GM12878 (cell line): Measurements from ENCODE around the gene TRIM62. TPM values are rescaled to one million over a fixed set of nuclear protein-coding genes. Genes with fewer than 3 reads are reported as not detected.

Source experiments
- ATAC-seq: fragments of 200-7000 bp; cut with Tn5 transposase; 3 replicates; pipeline ENCODE4 v1.9.1; 2020; ENCODE audit warnings: mild to moderate bottlenecking, moderate library complexity
- BruUV-seq: library from RNA; stranded (reverse); fragments of 400-500 nt; replicated peaks from 2 replicates; lab custom pipeline; 2021; lab: Mats Ljungman, UMichigan
- CTCF ChIA-PET: fragments of 300-600 bp; sonication (Branson Sonifier 250); formaldehyde crosslinking; extraction: SDS; loops from one replicate; lab custom pipeline; 2021; ENCODE audit warnings: inconsistent platforms; lab: Yijun Ruan, JAX
- POLR2A ChIA-PET: fragments of 350-600 bp; formaldehyde crosslinking; extraction: SDS; loops from one replicate; lab custom pipeline; 2021; ENCODE audit warnings: inconsistent platforms; lab: Charles Lee
- RAD21 ChIA-PET: fragments of 300-600 bp; sonication (Branson Sonifier 250); formaldehyde crosslinking; loops from one replicate; lab custom pipeline; 2023; ENCODE audit warnings: antibody characterized with exemption; ENCODE audit not compliant: unreplicated experiment; lab: Charles Lee
- SMC1A ChIA-PET: fragments of 300-600 bp; sonication (Branson Sonifier 250); formaldehyde crosslinking; loops from one replicate; lab custom pipeline; 2023; ENCODE audit not compliant: unreplicated experiment, uncharacterized antibody; lab: Charles Lee
- DNase-seq: peaks from one replicate; pipeline ENCODE4 v3.0.0-alpha.2; 2011; ENCODE audit warnings: low read depth, low spot score
- FAIRE-seq: peaks from 3 replicates; lab custom pipeline; 2011; peaks lifted over from hg19 to GRCh38; lab: Jason Lieb, UNC
- H2AFZ ChIP-seq: 2 replicates; pipeline ENCODE4 v1.6.0; 2011; ENCODE audit warnings: low read depth, low read length, control low read depth; ENCODE audit not compliant: control insufficient read depth
- H3K27ac ChIP-seq: 2 replicates; pipeline ENCODE4 v1.5.1; 2011; ENCODE audit warnings: control low read depth; ENCODE audit not compliant: control insufficient read depth, insufficient read depth
- H3K27me3 ChIP-seq, 2 experiments: replicated peaks in 1 of 2; 2 replicates each; pipeline versions ENCODE4 v1.6.0 to v1.6.1; 2011; ENCODE audit warnings: low read length in 1 of 2; ENCODE audit not compliant: control insufficient read depth in 2 of 2, insufficient read depth in 2 of 2
- H3K36me3 ChIP-seq, 2 experiments: 2 replicates each; pipeline ENCODE4 v1.5.1; 2011; ENCODE audit warnings: low read length in 1 of 2; ENCODE audit not compliant: control insufficient read depth in 2 of 2, insufficient read depth in 2 of 2
- H3K4me1 ChIP-seq: 2 replicates; pipeline ENCODE4 v1.6.1; 2011; ENCODE audit warnings: mild to moderate bottlenecking, low read length, moderate library complexity, mixed read lengths; ENCODE audit not compliant: control insufficient read depth, insufficient read depth
- H3K4me2 ChIP-seq: 2 replicates; pipeline ENCODE4 v1.6.0; 2011; ENCODE audit warnings: control low read depth; ENCODE audit not compliant: control insufficient read depth, insufficient read depth
- H3K4me3 ChIP-seq: fragments of 200-600 bp; sonication (generic); 2 replicates; pipeline ENCODE4 v1.5.1; 2016
- H3K79me2 ChIP-seq: 2 replicates; pipeline ENCODE4 v1.6.0; 2011; ENCODE audit warnings: low read length; ENCODE audit not compliant: control insufficient read depth, insufficient read depth
- H3K9ac ChIP-seq: 2 replicates; pipeline ENCODE4 v1.8.0; 2011; ENCODE audit warnings: low read length, control low read depth, mixed read lengths; ENCODE audit not compliant: control insufficient read depth, insufficient read depth
- H3K9me3 ChIP-seq: replicated peaks from 3 replicates; pipeline ENCODE4 v1.5.1; 2011; ENCODE audit warnings: mild to moderate bottlenecking, low read length; ENCODE audit not compliant: control insufficient read depth, insufficient read depth
- H4K20me1 ChIP-seq: 2 replicates; pipeline ENCODE4 v1.6.0; 2011; ENCODE audit not compliant: control insufficient read depth, insufficient read depth
- CREB1 ChIP-seq: IDR thresholded peaks from 2 replicates; pipeline ENCODE4 v1.6.1; 2012; ENCODE audit warnings: low read depth, mild to moderate bottlenecking, inconsistent platforms
- ESRRA ChIP-seq: IDR thresholded peaks from 2 replicates; pipeline ENCODE4 v1.6.1; 2012; ENCODE audit warnings: mild to moderate bottlenecking, low read length, improper control_type of control experiment
- SIX5 ChIP-seq: IDR thresholded peaks from 2 replicates; pipeline ENCODE4 v1.6.1; 2011; ENCODE audit warnings: mild to moderate bottlenecking, low read depth, low read length, moderate library complexity; ENCODE audit not compliant: severe bottlenecking
- STAT3 ChIP-seq: IDR thresholded peaks from 2 replicates; pipeline ENCODE4 v1.6.1; 2011; ENCODE audit warnings: low read depth, low read length, improper control_type of control experiment
- ZBED1 ChIP-seq: IDR thresholded peaks from 2 replicates; pipeline ENCODE4 v1.6.1; 2016; ENCODE audit warnings: borderline replicate concordance
- WGBS: methylation state at CpG from one replicate; pipeline ENCODE4 v1.1.6; 2016; ENCODE audit warnings: low lambda C conversion rate; ENCODE audit not compliant: insufficient replicate concordance, insufficient coverage; ENCODE audit errors: missing lambda C conversion rate; 5-methylcytosine and 5-hydroxymethylcytosine counted together
- in situ Hi-C: fragments of 300-500 bp; cut with MboI; formaldehyde crosslinking; loops from 9 replicates; pipeline ENCODE4 v1.14.3; 2018; ENCODE audit warnings: mixed read lengths
- intact Hi-C: fragments of 100-400 bp; cut with micrococcal nuclease; formaldehyde crosslinking; loops from one replicate; pipeline ENCODE4 v1.14.2; 2022; ENCODE audit not compliant: unreplicated experiment
- polyA plus RNA-seq, 11 experiments: library from polyadenylated mRNA; depleted of rRNA in 4 of 11; unstranded in 6 of 11; stranded (reverse) in 5 of 11; fragments of >200 nt; fragmentation: Nextera tagmentation in 4 of 11; fragmentation: Illumina TruSeq in 1 of 11; extraction: Ambion mirVana in 4 of 11; extraction: Trizol in 1 of 11; gene quantifications; 1 replicate in 1 of 11; 2 replicates in 10 of 11; pipeline versions ENCODE4 v1.2.1 to v1.2.3, GENCODE V29; 2011 to 2016; ENCODE audit warnings: inconsistent platforms in 2 of 11, missing spikeins in 2 of 11, low read depth in 1 of 11
- total RNA-seq, 4 experiments: library from RNA; depleted of rRNA in 3 of 4; stranded (reverse); fragments of >200 nt in 3 of 4; fragmentation: Illumina TruSeq in 1 of 4; extraction: Trizol in 1 of 4; gene quantifications; 2 replicates each; pipeline versions ENCODE4 v1.2.1 to v1.2.3, GENCODE V29; 2013 to 2021
- TF ChIP-seq, protein P1 (sequence below): IDR thresholded peaks from 2 replicates; pipeline ENCODE4 v1.6.1; 2011; ENCODE audit warnings: low read depth, mild to moderate bottlenecking, low read length, moderate library complexity, borderline replicate concordance; ENCODE audit errors: extremely low read depth
- TF ChIP-seq, protein P2 (sequence below): fragments of 450-650 bp; IDR thresholded peaks from 2 replicates; pipeline ENCODE4 v1.6.1; 2018; ENCODE audit warnings: borderline replicate concordance, mild to moderate bottlenecking; ENCODE audit not compliant: partially characterized antibody
- TF ChIP-seq, protein P3 (sequence below): fragments of 450-650 bp; formaldehyde crosslinking; IDR thresholded peaks from 2 replicates; pipeline ENCODE4 v1.5.0; 2022; ENCODE audit warnings: mild to moderate bottlenecking, missing genetic modification characterization
- TF ChIP-seq, protein P4 (sequence below): IDR thresholded peaks from 2 replicates; pipeline ENCODE4 v1.6.1; 2012; ENCODE audit warnings: mild to moderate bottlenecking, low read depth, low read length
- TF ChIP-seq, protein P5 (sequence below): fragments of 450-650 bp; formaldehyde crosslinking; IDR thresholded peaks from 2 replicates; pipeline ENCODE4 v1.4.0; 2022; ENCODE audit warnings: mild to moderate bottlenecking, moderate library complexity

TRIM62 gene
- total and polyA plus RNA-seq, 10 of the 15 experiments (the other 5 are each of a cell fraction or from before 2014, with no cell fraction given): 0.52 to 4.2 (median 1.9) TPM

DNA sequence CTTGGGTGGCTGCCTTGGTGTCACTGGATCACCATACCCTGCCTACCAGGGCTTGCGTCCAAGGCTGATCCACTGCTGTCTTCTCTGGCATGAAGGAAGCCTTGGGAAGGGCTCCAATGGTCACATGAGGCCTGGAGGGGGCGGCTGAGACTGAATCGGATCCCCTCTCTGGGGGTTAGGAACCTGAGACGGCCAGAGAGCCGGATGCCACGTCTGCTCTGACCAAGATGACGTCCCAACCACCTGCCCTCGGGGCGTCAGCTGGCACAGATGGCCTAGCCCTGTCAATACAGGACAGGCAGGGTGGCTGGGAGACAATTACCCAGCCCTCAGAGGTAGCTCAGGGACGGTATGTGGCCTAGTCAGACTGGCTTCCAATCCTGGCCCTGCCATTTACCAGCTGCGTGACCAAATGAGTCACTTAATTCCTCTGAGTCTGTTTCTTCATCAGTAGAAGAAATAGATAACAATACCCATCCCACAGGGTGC lies 5.4 kb downstream of the TRIM62 start:
- no peaks in the 10 kb centered on the region for H3K36me3 ChIP-seq
- ChIA-PET CTCF (no interaction called here), SMC1A (interaction anchor here (0.7 kb wide), 1 partner anchor 10 kb away, joined by 3 read pairs; no protein-coding TSS in a partner anchor), POLR2A (no interaction called here), RAD21 (no interaction called here)
- no peak overlapping the region for H3K4me2 ChIP-seq
- WGBS: 69% methylated on average over 11 of the region's 11 CpGs
- H3K27me3 ChIP-seq: no peaks in the 10 kb centered on the region
- no peaks in the 10 kb centered on the region for H4K20me1 ChIP-seq
- H3K79me2 ChIP-seq: no peaks in the 10 kb centered on the region
- H3K4me3 ChIP-seq: no peak overlapping the region
- H3K9me3 ChIP-seq: no peaks in the 10 kb centered on the region
- no peak overlapping the region for H3K9ac ChIP-seq
- H3K4me1 ChIP-seq: no peaks in the 10 kb centered on the region; the same call in 1 of the 2 replicates
- no peak overlapping the region for H3K27ac ChIP-seq
- DNase-seq (no peak), FAIRE-seq (no peak), ATAC-seq (no peak)
- H2AFZ ChIP-seq: no peak overlapping the region
- intact Hi-C loops: no loop called here
- in situ Hi-C loops: no loop called here
- BruUV-seq: no TSS peak
- no peak for TF ChIP-seq CREB1
- no peak for TF ChIP-seq ESRRA
- TF ChIP-seq, protein P1, sequence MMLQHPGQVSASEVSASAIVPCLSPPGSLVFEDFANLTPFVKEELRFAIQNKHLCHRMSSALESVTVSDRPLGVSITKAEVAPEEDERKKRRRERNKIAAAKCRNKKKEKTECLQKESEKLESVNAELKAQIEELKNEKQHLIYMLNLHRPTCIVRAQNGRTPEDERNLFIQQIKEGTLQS: no peak
- TF ChIP-seq, protein P2, sequence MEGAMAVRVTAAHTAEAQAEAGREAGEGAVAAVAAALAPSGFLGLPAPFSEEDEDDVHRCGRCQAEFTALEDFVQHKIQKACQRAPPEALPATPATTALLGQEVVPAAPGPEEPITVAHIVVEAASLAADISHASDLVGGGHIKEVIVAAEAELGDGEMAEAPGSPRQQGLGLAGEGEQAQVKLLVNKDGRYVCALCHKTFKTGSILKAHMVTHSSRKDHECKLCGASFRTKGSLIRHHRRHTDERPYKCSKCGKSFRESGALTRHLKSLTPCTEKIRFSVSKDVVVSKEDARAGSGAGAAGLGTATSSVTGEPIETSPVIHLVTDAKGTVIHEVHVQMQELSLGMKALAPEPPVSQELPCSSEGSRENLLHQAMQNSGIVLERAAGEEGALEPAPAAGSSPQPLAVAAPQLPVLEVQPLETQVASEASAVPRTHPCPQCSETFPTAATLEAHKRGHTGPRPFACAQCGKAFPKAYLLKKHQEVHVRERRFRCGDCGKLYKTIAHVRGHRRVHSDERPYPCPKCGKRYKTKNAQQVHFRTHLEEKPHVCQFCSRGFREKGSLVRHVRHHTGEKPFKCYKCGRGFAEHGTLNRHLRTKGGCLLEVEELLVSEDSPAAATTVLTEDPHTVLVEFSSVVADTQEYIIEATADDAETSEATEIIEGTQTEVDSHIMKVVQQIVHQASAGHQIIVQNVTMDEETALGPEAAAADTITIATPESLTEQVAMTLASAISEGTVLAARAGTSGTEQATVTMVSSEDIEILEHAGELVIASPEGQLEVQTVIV: no peak
- no peak for TF ChIP-seq SIX5
- no peak for TF ChIP-seq STAT3
- TF ChIP-seq, protein P3, sequence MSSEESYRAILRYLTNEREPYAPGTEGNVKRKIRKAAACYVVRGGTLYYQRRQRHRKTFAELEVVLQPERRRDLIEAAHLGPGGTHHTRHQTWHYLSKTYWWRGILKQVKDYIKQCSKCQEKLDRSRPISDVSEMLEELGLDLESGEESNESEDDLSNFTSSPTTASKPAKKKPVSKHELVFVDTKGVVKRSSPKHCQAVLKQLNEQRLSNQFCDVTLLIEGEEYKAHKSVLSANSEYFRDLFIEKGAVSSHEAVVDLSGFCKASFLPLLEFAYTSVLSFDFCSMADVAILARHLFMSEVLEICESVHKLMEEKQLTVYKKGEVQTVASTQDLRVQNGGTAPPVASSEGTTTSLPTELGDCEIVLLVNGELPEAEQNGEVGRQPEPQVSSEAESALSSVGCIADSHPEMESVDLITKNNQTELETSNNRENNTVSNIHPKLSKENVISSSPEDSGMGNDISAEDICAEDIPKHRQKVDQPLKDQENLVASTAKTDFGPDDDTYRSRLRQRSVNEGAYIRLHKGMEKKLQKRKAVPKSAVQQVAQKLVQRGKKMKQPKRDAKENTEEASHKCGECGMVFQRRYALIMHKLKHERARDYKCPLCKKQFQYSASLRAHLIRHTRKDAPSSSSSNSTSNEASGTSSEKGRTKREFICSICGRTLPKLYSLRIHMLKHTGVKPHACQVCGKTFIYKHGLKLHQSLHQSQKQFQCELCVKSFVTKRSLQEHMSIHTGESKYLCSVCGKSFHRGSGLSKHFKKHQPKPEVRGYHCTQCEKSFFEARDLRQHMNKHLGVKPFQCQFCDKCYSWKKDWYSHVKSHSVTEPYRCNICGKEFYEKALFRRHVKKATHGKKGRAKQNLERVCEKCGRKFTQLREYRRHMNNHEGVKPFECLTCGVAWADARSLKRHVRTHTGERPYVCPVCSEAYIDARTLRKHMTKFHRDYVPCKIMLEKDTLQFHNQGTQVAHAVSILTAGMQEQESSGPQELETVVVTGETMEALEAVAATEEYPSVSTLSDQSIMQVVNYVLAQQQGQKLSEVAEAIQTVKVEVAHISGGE: no peak
- TF ChIP-seq, protein P4, sequence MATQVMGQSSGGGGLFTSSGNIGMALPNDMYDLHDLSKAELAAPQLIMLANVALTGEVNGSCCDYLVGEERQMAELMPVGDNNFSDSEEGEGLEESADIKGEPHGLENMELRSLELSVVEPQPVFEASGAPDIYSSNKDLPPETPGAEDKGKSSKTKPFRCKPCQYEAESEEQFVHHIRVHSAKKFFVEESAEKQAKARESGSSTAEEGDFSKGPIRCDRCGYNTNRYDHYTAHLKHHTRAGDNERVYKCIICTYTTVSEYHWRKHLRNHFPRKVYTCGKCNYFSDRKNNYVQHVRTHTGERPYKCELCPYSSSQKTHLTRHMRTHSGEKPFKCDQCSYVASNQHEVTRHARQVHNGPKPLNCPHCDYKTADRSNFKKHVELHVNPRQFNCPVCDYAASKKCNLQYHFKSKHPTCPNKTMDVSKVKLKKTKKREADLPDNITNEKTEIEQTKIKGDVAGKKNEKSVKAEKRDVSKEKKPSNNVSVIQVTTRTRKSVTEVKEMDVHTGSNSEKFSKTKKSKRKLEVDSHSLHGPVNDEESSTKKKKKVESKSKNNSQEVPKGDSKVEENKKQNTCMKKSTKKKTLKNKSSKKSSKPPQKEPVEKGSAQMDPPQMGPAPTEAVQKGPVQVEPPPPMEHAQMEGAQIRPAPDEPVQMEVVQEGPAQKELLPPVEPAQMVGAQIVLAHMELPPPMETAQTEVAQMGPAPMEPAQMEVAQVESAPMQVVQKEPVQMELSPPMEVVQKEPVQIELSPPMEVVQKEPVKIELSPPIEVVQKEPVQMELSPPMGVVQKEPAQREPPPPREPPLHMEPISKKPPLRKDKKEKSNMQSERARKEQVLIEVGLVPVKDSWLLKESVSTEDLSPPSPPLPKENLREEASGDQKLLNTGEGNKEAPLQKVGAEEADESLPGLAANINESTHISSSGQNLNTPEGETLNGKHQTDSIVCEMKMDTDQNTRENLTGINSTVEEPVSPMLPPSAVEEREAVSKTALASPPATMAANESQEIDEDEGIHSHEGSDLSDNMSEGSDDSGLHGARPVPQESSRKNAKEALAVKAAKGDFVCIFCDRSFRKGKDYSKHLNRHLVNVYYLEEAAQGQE: no peak
- TF ChIP-seq, protein P5, sequence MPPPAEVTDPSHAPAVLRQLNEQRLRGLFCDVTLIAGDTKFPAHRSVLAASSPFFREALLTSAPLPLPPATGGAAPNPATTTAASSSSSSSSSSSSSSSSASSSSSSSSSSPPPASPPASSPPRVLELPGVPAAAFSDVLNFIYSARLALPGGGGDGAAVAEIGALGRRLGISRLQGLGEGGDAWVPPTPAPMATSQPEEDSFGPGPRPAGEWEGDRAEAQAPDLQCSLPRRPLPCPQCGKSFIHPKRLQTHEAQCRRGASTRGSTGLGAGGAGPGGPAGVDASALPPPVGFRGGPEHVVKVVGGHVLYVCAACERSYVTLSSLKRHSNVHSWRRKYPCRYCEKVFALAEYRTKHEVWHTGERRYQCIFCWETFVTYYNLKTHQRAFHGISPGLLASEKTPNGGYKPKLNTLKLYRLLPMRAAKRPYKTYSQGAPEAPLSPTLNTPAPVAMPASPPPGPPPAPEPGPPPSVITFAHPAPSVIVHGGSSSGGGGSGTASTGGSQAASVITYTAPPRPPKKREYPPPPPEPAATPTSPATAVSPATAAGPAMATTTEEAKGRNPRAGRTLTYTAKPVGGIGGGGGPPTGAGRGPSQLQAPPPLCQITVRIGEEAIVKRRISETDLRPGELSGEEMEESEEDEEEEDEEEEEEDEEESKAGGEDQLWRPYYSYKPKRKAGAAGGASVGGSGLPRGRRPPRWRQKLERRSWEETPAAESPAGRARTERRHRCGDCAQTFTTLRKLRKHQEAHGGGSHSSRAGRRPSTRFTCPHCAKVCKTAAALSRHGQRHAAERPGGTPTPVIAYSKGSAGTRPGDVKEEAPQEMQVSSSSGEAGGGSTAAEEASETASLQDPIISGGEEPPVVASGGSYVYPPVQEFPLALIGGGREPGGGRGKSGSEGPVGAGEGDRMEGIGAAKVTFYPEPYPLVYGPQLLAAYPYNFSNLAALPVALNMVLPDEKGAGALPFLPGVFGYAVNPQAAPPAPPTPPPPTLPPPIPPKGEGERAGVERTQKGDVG: no peak
- no peak for TF ChIP-seq ZBED1
